Liver (tissue), 3 donors: Measurements from ENCODE around the gene ABHD6.

Source experiments
- GABPA ChIP-seq, 2 donors: IDR thresholded peaks in 1 of 2; conservative IDR thresholded peaks in 1 of 2; 2 replicates each; pipeline ENCODE4 v1.6.1; 2016; ENCODE audit warnings: antibody characterized with exemption in 2 of 2, mild to moderate bottlenecking in 1 of 2, moderate library complexity in 1 of 2
- JUND ChIP-seq, 2 donors: IDR thresholded peaks; 2 replicates each; pipeline ENCODE4 v1.6.1; 2016; ENCODE audit warnings: antibody characterized with exemption in 2 of 2
- TF ChIP-seq, protein P1 (sequence below): fragments of 150-350 bp; IDR thresholded peaks from 2 replicates; pipeline ENCODE4 v1.5.1; 2017; ENCODE audit warnings: improper control_type of control experiment, low read depth, low read length; ENCODE audit not compliant: missing input control
- TF ChIP-seq, protein P2 (sequence below): IDR thresholded peaks from 2 replicates; pipeline ENCODE4 v1.6.1; 2016; ENCODE audit warnings: antibody characterized with exemption
- donor health status: healthy.
- donor health status: healthy.

DNA sequence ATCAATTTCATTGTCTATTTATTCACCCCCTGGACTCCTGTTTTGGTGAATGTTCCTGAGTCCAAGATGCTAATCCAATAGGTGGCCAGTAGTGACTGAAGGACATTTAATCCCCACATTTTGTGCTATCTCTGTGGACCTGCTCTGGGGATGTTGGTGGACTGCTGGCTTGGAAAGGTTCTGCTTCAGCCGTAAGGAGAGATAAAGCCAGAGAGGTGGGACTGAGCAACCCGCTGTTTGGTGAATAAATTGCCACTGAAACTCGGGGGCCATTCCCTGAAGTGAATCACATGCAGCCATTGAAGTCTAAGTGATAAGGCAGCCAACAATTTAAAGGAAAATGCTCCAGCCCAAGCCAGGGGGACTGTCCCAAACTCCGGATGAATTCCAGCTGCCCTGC lies 1.6 kb upstream of the ABHD6 start:
- TF ChIP-seq, protein P1, sequence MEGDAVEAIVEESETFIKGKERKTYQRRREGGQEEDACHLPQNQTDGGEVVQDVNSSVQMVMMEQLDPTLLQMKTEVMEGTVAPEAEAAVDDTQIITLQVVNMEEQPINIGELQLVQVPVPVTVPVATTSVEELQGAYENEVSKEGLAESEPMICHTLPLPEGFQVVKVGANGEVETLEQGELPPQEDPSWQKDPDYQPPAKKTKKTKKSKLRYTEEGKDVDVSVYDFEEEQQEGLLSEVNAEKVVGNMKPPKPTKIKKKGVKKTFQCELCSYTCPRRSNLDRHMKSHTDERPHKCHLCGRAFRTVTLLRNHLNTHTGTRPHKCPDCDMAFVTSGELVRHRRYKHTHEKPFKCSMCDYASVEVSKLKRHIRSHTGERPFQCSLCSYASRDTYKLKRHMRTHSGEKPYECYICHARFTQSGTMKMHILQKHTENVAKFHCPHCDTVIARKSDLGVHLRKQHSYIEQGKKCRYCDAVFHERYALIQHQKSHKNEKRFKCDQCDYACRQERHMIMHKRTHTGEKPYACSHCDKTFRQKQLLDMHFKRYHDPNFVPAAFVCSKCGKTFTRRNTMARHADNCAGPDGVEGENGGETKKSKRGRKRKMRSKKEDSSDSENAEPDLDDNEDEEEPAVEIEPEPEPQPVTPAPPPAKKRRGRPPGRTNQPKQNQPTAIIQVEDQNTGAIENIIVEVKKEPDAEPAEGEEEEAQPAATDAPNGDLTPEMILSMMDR: no peak
- TF ChIP-seq JUND (IDR thresholded peaks at IDR 0.05) (no peak), GABPA (IDR thresholded peaks at IDR 0.05 in 1 of 2, conservative IDR thresholded peaks at IDR 0.05 in 1 of 2) (no peak)
- TF ChIP-seq, protein P2, sequence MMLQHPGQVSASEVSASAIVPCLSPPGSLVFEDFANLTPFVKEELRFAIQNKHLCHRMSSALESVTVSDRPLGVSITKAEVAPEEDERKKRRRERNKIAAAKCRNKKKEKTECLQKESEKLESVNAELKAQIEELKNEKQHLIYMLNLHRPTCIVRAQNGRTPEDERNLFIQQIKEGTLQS: no peak
